ENCODE data around the gene DCAF6. TPM values are rescaled to one million over a fixed set of nuclear protein-coding genes. Genes with fewer than 3 reads are reported as not detected.

DCAF6 gene
- total and polyA plus RNA-seq, 3 donors from 2014 or later = 160 to 199 (median 173) TPM

DNA sequence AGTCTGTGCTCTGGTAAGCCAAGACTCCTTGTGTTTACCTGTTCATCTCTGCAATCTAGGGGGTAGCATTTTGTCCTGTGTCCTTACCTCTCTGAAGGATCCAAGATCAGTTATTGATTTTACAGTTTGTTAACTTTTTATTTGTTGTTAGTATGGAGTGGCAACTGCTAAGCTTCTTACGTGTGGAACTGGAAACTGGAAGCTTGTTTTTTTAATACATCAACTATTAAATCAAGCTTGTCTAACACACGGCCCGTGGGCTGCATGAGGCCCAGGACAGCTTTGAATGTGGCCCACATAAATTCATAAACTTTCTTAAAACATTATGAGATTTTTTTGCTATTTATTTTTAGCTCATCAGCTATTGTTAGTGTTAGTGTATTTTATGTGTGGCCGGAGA, 29.6 kb downstream of the DCAF6 start:
- Histone ChIP-seq H3K27ac (no peak overlapping the region), H3K4me1 (peaks cover 5% of the 10 kb centered on the region), H3K36me3 (ENCODE audit: low read depth, missing control alignments) (no peaks in the 10 kb centered on the region), H3K27me3 (no peaks in the 10 kb centered on the region), H3K4me3 (no peak overlapping the region), H3K9me3 (no peaks in the 10 kb centered on the region)
- no peak for DNase-seq
- 82 to 95% methylated on average over 4 of the region's 4 CpGs for WGBS, 2 donors
- intact Hi-C loops (cut with DNase I; ENCODE audit: low total_unique reads) = no loop called here
- TF ChIP-seq POLR2A (IDR thresholded peaks at IDR 0.05) = no peak
- TF ChIP-seq, protein P1, sequence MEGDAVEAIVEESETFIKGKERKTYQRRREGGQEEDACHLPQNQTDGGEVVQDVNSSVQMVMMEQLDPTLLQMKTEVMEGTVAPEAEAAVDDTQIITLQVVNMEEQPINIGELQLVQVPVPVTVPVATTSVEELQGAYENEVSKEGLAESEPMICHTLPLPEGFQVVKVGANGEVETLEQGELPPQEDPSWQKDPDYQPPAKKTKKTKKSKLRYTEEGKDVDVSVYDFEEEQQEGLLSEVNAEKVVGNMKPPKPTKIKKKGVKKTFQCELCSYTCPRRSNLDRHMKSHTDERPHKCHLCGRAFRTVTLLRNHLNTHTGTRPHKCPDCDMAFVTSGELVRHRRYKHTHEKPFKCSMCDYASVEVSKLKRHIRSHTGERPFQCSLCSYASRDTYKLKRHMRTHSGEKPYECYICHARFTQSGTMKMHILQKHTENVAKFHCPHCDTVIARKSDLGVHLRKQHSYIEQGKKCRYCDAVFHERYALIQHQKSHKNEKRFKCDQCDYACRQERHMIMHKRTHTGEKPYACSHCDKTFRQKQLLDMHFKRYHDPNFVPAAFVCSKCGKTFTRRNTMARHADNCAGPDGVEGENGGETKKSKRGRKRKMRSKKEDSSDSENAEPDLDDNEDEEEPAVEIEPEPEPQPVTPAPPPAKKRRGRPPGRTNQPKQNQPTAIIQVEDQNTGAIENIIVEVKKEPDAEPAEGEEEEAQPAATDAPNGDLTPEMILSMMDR (IDR thresholded peaks at IDR 0.05) = no peak

DNA sequence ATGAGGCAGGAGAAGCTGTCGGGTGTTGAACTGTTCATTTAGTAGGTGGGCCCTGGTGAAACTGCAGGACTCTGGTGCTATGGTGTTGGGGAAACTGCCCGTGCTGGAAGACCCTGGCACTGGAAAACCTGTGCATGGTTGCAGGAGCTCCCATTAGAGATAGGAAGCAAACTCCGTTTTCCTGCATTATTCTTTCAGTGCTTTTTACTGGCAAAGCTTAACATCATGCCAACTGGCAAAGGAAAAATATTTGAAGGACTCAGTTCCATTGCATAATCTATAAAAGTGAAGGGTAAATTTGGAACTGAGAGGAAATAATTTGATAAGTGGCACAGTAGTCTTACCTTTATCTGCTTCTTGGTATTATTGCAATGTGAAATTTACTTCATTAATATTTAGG, 32.1 kb downstream of the DCAF6 start:
- Histone ChIP-seq H3K27ac (no peak overlapping the region), H3K27me3 (no peaks in the 10 kb centered on the region), H3K36me3 (ENCODE audit: low read depth, missing control alignments) (no peaks in the 10 kb centered on the region), H3K4me1 (peaks cover 5% of the 10 kb centered on the region), H3K9me3 (no peaks in the 10 kb centered on the region), H3K4me3 (no peak overlapping the region)
- intact Hi-C loops (cut with DNase I; ENCODE audit: low total_unique reads) = no loop called here
- WGBS, 2 donors = 78 to 83% methylated on average over 3 of the region's 3 CpGs
- DNase-seq = no peak
- no peak for TF ChIP-seq POLR2A (IDR thresholded peaks at IDR 0.05)

DNA sequence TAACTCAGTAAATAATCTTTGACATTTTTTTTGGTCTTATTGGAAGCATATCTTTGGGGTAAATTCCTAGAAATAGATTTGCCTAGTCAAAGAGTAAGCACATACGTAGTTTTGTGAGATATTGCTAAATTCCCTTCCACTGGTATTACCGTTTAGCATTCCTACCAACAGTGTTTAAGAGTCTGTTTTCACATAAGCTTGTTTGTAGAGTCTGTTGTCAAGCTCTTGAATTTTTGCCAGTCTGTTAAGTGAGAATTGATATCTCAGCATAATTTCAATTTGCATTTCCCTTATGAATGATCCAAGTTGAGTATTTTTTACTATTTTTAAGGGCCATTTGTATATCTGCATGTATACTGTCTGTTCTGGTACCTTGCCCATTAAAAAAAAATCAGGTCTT, 37.3 kb downstream of the DCAF6 start:
- no peak overlapping the region for H3K27ac ChIP-seq
- no peak for DNase-seq
- intact Hi-C loops (cut with DNase I; ENCODE audit: low total_unique reads) = no loop called here
- no peak overlapping the region for H3K4me3 ChIP-seq
- TF ChIP-seq, protein P1 (IDR thresholded peaks at IDR 0.05) = no peak
- no peak for TF ChIP-seq POLR2A (IDR thresholded peaks at IDR 0.05)
- WGBS, 2 donors = 81 to 94% methylated on average over 2 of the region's 2 CpGs
- no peaks in the 10 kb centered on the region for H3K27me3 ChIP-seq
- no peaks in the 10 kb centered on the region for H3K4me1 ChIP-seq
- H3K9me3 ChIP-seq = no peaks in the 10 kb centered on the region
- no peaks in the 10 kb centered on the region for H3K36me3 ChIP-seq (ENCODE audit: low read depth, missing control alignments)

DNA sequence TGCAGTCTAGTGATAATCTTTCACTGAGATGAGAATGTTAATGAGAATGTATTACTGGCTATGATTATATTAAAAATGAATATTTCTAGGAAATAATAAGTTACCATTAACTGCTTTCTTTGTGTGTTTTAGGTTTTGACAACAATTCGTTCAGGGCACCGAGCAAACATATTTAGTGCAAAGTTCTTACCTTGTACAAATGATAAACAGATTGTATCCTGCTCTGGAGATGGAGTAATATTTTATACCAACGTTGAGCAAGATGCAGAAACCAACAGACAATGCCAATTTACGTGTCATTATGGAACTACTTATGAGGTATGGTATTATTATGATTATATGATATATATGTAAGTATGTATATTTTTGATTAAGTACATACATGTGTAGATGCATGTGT, 38.2 kb downstream of the DCAF6 start:
- TF ChIP-seq, protein P1 (IDR thresholded peaks at IDR 0.05) = no peak
- no peak for TF ChIP-seq POLR2A (IDR thresholded peaks at IDR 0.05)
- no peaks in the 10 kb centered on the region for H3K4me1 ChIP-seq
- no peak overlapping the region for H3K4me3 ChIP-seq
- 90 to 93% methylated on average over 4 of the region's 4 CpGs for WGBS, 2 donors
- no peaks in the 10 kb centered on the region for H3K27me3 ChIP-seq
- H3K9me3 ChIP-seq = no peaks in the 10 kb centered on the region
- DNase-seq = no peak
- H3K27ac ChIP-seq = no peak overlapping the region
- no peaks in the 10 kb centered on the region for H3K36me3 ChIP-seq (ENCODE audit: low read depth, missing control alignments)
- intact Hi-C loops (cut with DNase I; ENCODE audit: low total_unique reads) = no loop called here

DNA sequence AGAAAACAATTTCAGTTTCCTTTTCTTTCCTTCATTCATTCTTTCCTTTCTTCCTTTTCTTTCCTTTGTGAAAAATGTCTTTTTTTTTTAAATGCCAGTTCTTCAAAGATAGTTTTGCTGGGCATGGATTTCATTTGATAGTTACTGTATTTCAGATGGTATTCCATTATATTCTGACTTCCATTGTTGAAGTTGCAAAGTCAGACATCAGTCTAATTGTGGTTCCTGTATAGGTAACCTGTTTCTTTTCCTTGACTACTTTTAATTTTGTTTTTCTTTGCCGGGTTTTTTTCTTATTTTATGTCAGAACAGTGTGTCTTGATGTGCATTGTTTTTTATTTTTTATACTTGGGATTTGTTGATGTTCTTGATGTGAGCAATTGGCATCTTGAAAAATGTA, 40.8 kb downstream of the DCAF6 start:
- Histone ChIP-seq H3K36me3 (ENCODE audit: low read depth, missing control alignments) (no peaks in the 10 kb centered on the region), H3K4me3 (no peak overlapping the region), H3K9me3 (no peaks in the 10 kb centered on the region), H3K27me3 (no peaks in the 10 kb centered on the region), H3K4me1 (no peaks in the 10 kb centered on the region), H3K27ac (no peak overlapping the region)
- WGBS, 2 donors = 90 to 91% methylated on average over 1 of the region's 1 CpG
- DNase-seq = no peak
- intact Hi-C loops (cut with DNase I; ENCODE audit: low total_unique reads) = no loop called here
- TF ChIP-seq, protein P1 (IDR thresholded peaks at IDR 0.05) = no peak
